HCT116 (cell line): ENCODE results near the gene UNC5C. TPM values are rescaled to one million over a fixed set of nuclear protein-coding genes. Genes with fewer than 3 reads are reported as not detected.

Source experiments
- ATAC-seq: fragments of 200-7000 bp; cut with Tn5 transposase; 2 replicates; pipeline ENCODE4 v1.9.1; 2020; ENCODE audit warnings: mild to moderate bottlenecking, moderate library complexity
- BruUV-seq: library from RNA; stranded (reverse); fragments of 400-500 nt; replicated peaks from 2 replicates; lab custom pipeline; 2021; lab: Mats Ljungman, UMichigan
- CTCF ChIA-PET: fragments of 300-600 bp; sonication (Branson Sonifier 250); formaldehyde crosslinking; loops from one replicate; lab custom pipeline; 2021; ENCODE audit warnings: antibody characterized with exemption; lab: Charles Lee
- POLR2A ChIA-PET: fragments of 300-600, 350-600 bp; sonication (Branson Sonifier 250); formaldehyde crosslinking; loops from one replicate; lab custom pipeline; 2021; ENCODE audit warnings: antibody characterized with exemption; lab: Charles Lee
- RAD21 ChIA-PET, 2 experiments: fragments of 300-600 bp; sonication (Branson Sonifier 250); formaldehyde crosslinking; loops; one replicate each; lab custom pipeline; 2023; ENCODE audit warnings: low total read pairs in 2 of 2; ENCODE audit not compliant: uncharacterized antibody in 2 of 2, unreplicated experiment in 2 of 2, low non-redundant PET in 1 of 2; lab: Charles Lee
- DNase-seq: peaks from one replicate; pipeline ENCODE4 v3.0.0-alpha.2; 2010; ENCODE audit warnings: low read depth, low spot score
- H2AFZ ChIP-seq: fragments of 200-600 bp; shearing (Covaris generic), sonication (generic); 2 replicates; pipeline ENCODE4 v1.6.1; 2017; ENCODE audit warnings: low read depth, mixed run types, mixed read lengths, antibody characterized with exemption, low read length; ENCODE audit not compliant: poor library complexity, severe bottlenecking
- H3K27ac ChIP-seq: 2 replicates; pipeline ENCODE4 v1.5.1; 2012; ENCODE audit warnings: low read depth, low read length
- H3K27me3 ChIP-seq: fragments of 200-600 bp; sonication (generic); 2 replicates; pipeline ENCODE4 v1.6.1; 2016; ENCODE audit warnings: mixed run types, low read length, mixed read lengths; ENCODE audit not compliant: insufficient read depth
- H3K36me3 ChIP-seq, 2 experiments: fragments of 200-500 bp in 1 of 2; fragments of 200-600 bp in 1 of 2; sonication (Bioruptor generic) in 1 of 2; sonication (generic) in 1 of 2; 2 replicates each; pipeline versions ENCODE4 v1.5.1 to v1.6.1; 2014 to 2016; ENCODE audit warnings: low read length in 2 of 2, inconsistent platforms in 1 of 2, mixed read lengths in 1 of 2, mixed run types in 1 of 2; ENCODE audit not compliant: insufficient read depth in 2 of 2, control insufficient read depth in 1 of 2
- H3K4me1 ChIP-seq, 2 experiments: fragments of 200-600 bp in 1 of 2; sonication (generic) in 1 of 2; 2 replicates each; pipeline versions ENCODE4 v1.5.1 to v1.6.1; 2012 to 2017; ENCODE audit warnings: low read length in 2 of 2, inconsistent platforms in 1 of 2, mild to moderate bottlenecking in 1 of 2, mixed read lengths in 1 of 2, mixed run types in 1 of 2, moderate library complexity in 1 of 2; ENCODE audit not compliant: insufficient read depth in 2 of 2, control insufficient read depth in 1 of 2
- H3K4me2 ChIP-seq: fragments of 200-600 bp; sonication (generic); 2 replicates; pipeline ENCODE4 v1.6.1; 2017; ENCODE audit warnings: mixed run types, low read length, mixed read lengths
- H3K4me3 ChIP-seq, 2 experiments: fragments of 200-600 bp in 1 of 2; sonication (generic) in 1 of 2; replicated peaks in 1 of 2; 2 replicates each; pipeline ENCODE4 v1.5.1; 2011 to 2016; ENCODE audit warnings: low read length in 2 of 2, control low read depth in 1 of 2, low read depth in 1 of 2, mild to moderate bottlenecking in 1 of 2, mixed read lengths in 1 of 2, mixed run types in 1 of 2
- H3K79me2 ChIP-seq: fragments of 200-600 bp; sonication (generic); 2 replicates; pipeline ENCODE4 v1.6.1; 2017; ENCODE audit warnings: mild to moderate bottlenecking, mixed run types, low read length, moderate library complexity, mixed read lengths; ENCODE audit not compliant: insufficient read depth
- H3K9ac ChIP-seq: fragments of 200-600 bp; sonication (generic); 2 replicates; pipeline ENCODE4 v1.6.1; 2016; ENCODE audit warnings: low read length, mixed read lengths
- H3K9me2 ChIP-seq: fragments of 200-600 bp; sonication (generic), shearing (Covaris generic); 2 replicates; pipeline ENCODE4 v1.6.1; 2017; ENCODE audit warnings: mixed run types, mild to moderate bottlenecking, moderate library complexity; ENCODE audit not compliant: insufficient read depth
- H3K9me3 ChIP-seq, 2 experiments: fragments of 200-500 bp in 1 of 2; fragments of 200-600 bp in 1 of 2; sonication (Bioruptor generic) in 1 of 2; sonication (generic) in 1 of 2; 2 replicates each; pipeline ENCODE4 v1.6.1; 2014 to 2017; ENCODE audit warnings: low read length in 2 of 2, mixed read lengths in 2 of 2, inconsistent platforms in 1 of 2, low read depth in 1 of 2, mild to moderate bottlenecking in 1 of 2, mixed run types in 1 of 2, moderate library complexity in 1 of 2; ENCODE audit not compliant: control insufficient read depth in 1 of 2, insufficient read depth in 1 of 2
- H4K20me1 ChIP-seq: fragments of 200-600 bp; sonication (generic), shearing (Covaris generic); 2 replicates; pipeline ENCODE4 v1.6.1; 2017; ENCODE audit warnings: mixed run types, mild to moderate bottlenecking, moderate library complexity; ENCODE audit not compliant: insufficient read depth
- ATF3 ChIP-seq: IDR thresholded peaks from 2 replicates; pipeline ENCODE4 v1.6.1; 2012
- CBX3 ChIP-seq: IDR thresholded peaks from 2 replicates; pipeline ENCODE4 v1.6.1; 2012; ENCODE audit warnings: low read depth
- CEBPB ChIP-seq: IDR thresholded peaks from 2 replicates; pipeline ENCODE4 v1.6.1; 2012; ENCODE audit warnings: low read depth
- CTCF ChIP-seq, 3 experiments: fragments of 200-600 bp in 1 of 3; sonication (generic) in 1 of 3; IDR thresholded peaks in 2 of 3; conservative IDR thresholded peaks in 1 of 3; 2 replicates each; pipeline ENCODE4 v1.5.1; 2012 to 2017; ENCODE audit warnings: low read depth in 2 of 3, low read length in 2 of 3, antibody characterized with exemption in 1 of 3, borderline replicate concordance in 1 of 3, control low read depth in 1 of 3, mild to moderate bottlenecking in 1 of 3, mixed read lengths in 1 of 3, mixed run types in 1 of 3, moderate library complexity in 1 of 3; ENCODE audit not compliant: insufficient read depth in 1 of 3
- ELF1 ChIP-seq: IDR thresholded peaks from 2 replicates; pipeline ENCODE4 v1.6.1; 2012; ENCODE audit warnings: low read depth, borderline replicate concordance
- EZH2 ChIP-seq: fragments of 200-600 bp; sonication (generic); IDR thresholded peaks from 2 replicates; pipeline ENCODE4 v1.6.1; 2017; ENCODE audit warnings: antibody characterized with exemption, mixed run types
- EZH2phosphoT487 ChIP-seq: fragments of 200-600 bp; IDR thresholded peaks from 2 replicates; pipeline ENCODE4 v1.6.1; 2018; ENCODE audit warnings: antibody characterized with exemption, borderline replicate concordance
- FOSL1 ChIP-seq: IDR thresholded peaks from 2 replicates; pipeline ENCODE4 v1.6.1; 2012; ENCODE audit warnings: low read depth
- JUND ChIP-seq: IDR thresholded peaks from 2 replicates; pipeline ENCODE4 v1.6.1; 2012
- MAX ChIP-seq: IDR thresholded peaks from 2 replicates; pipeline ENCODE4 v1.6.1; 2012
- POLR2A ChIP-seq: IDR thresholded peaks from 2 replicates; pipeline ENCODE4 v1.7.0; 2011; ENCODE audit warnings: borderline replicate concordance; ENCODE audit not compliant: insufficient read depth, insufficient read length; ENCODE audit errors: extremely low read depth
- POLR2AphosphoS5 ChIP-seq: IDR thresholded peaks from 2 replicates; pipeline ENCODE4 v1.6.1; 2011; ENCODE audit warnings: mild to moderate bottlenecking, low read depth, low read length, moderate library complexity
- RAD21 ChIP-seq: IDR thresholded peaks from 2 replicates; pipeline ENCODE4 v1.6.1; 2012; ENCODE audit warnings: low read depth, mild to moderate bottlenecking
- REST ChIP-seq: IDR thresholded peaks from 2 replicates; pipeline ENCODE4 v1.6.1; 2012; ENCODE audit warnings: low read depth
- SIN3A ChIP-seq: IDR thresholded peaks from 2 replicates; pipeline ENCODE4 v1.6.1; 2012; ENCODE audit warnings: low read depth
- SRF ChIP-seq: IDR thresholded peaks from 2 replicates; pipeline ENCODE4 v1.6.1; 2012; ENCODE audit warnings: low read depth
- ZFX ChIP-seq: fragments of 450-650 bp; IDR thresholded peaks from 2 replicates; pipeline ENCODE4 v1.6.1; 2017
- ZNF274 ChIP-seq: fragments of 200-500 bp; sonication (Bioruptor generic); IDR thresholded peaks from 2 replicates; pipeline ENCODE4 v1.6.1; 2014; ENCODE audit warnings: mild to moderate bottlenecking, low read depth, low read length, inconsistent platforms
- intact Hi-C: fragments of 100-400 bp; cut with micrococcal nuclease; formaldehyde crosslinking; loops from 2 replicates; pipeline ENCODE4 v1.10.0; 2022
- total RNA-seq: library from RNA; stranded (reverse); gene quantifications from one replicate; pipeline ENCODE4 v1.2.1, GENCODE V29; 2021; ENCODE audit not compliant: unreplicated experiment

Gene UNC5C
- total RNA-seq, 1 experiment from 2014 or later, result not detected

GRCh38 chr4:95360256-95360903 lies 188.4 kb downstream of the UNC5C start:
- CTCF ChIA-PET, result no interaction called here
- Histone ChIP-seq H3K4me1 (peaks cover 6 to 11% of the 10 kb centered on the region in 2 experiments; a peak in 2 of 4 replicates), H4K20me1 (no peaks in the 10 kb centered on the region), H3K9me2 (no peaks in the 10 kb centered on the region)
- POLR2A ChIA-PET, result no interaction called here
- TF ChIP-seq RAD21, result no peak
- TF ChIP-seq REST, result no peak
- no peak for TF ChIP-seq CTCF (IDR thresholded peaks at IDR 0.05 in 2 of 3, conservative IDR thresholded peaks at IDR 0.05 in 1 of 3; ENCODE audit: borderline replicate concordance in 1 of 3, insufficient read depth in 1 of 3, low read depth in 2 of 3, low read length in 2 of 3)
- no peak for TF ChIP-seq JUND
- no peak for TF ChIP-seq ZFX
- TF ChIP-seq MAX, result no peak
- no peak for TF ChIP-seq POLR2A
- no peak for TF ChIP-seq ATF3
- no peak for TF ChIP-seq CEBPB
- TF ChIP-seq ZNF274, result no peak
- no peak for TF ChIP-seq SRF
- no peak for TF ChIP-seq FOSL1
- no peak for TF ChIP-seq EZH2
- no peak for TF ChIP-seq ELF1
- TF ChIP-seq POLR2AphosphoS5, result no peak
- no peak for TF ChIP-seq CBX3
- TF ChIP-seq SIN3A, result no peak
- no peak for TF ChIP-seq EZH2phosphoT487
- TF ChIP-seq, all 23 proteins: peak for 0
- H3K27me3 ChIP-seq, result no peaks in the 10 kb centered on the region
- H3K9ac ChIP-seq, result no peak overlapping the region
- RAD21 ChIA-PET, result no interaction called here
- H3K27ac ChIP-seq, result no peak overlapping the region
- ATAC-seq (no peak), DNase-seq (no peak)
- no TSS peak for BruUV-seq
- no peaks in the 10 kb centered on the region for H3K9me3 ChIP-seq
- no peak overlapping the region for H2AFZ ChIP-seq
- intact Hi-C loops, result no loop called here
- no peak overlapping the region for H3K4me2 ChIP-seq
- H3K36me3 ChIP-seq, result no peaks in the 10 kb centered on the region
- H3K4me3 ChIP-seq, result no peak overlapping the region
- H3K79me2 ChIP-seq, result no peaks in the 10 kb centered on the region
